Raji (cell line): ENCODE results near the gene LYPD4.

Experiments
- POLR2A ChIP-seq: IDR thresholded peaks from 2 replicates; pipeline ENCODE4 v1.6.1; 2011; ENCODE audit warnings: low read depth, low read length, control low read depth; ENCODE audit not compliant: insufficient read depth

The LYPD4 gene

DNA sequence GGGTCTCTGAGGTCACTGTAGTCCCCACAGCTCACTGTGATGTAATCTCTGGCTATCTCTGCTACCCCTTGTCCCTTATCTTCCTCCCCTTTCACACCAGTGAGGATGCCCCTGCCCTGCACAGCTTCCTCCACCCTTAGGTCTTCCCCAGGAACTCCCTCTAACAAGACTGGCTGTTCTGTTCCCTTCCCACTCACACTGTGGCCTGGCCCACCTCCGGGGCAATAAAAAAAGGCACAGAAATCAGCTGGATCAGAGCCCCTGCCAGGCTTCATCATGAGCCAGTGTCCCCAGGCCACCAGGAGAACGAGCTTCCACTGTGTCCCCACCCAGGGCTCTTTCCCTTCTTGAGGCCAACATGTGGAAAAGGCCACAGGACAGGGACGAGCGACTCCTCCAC, 43.5 kb downstream of the LYPD4 start:
- no peak for TF ChIP-seq POLR2A

DNA sequence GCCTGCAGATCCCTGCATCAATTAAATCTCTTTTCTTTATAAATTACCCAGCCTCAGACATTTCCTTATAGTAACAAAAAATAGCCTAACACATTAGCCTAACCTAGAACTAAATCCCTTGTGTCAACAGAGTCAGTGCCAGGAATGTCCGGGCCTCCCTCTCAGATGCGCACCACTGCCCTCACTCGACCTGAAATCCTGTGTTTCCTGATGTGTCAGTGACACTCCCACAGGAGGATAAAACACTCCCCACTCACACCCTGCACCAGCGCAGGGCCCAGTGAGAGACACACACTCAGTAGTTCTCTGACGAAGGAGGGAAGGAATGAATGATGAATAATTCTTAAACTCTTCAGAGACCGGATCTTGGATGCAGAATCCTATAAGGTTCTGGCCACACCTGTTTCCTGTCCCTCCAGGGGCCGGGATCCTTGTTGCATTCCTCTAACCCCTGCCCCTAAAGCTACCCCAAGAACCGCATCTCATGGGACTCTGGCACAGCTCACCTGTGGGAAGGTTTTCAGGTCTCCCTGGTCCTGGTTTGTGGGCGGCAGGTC, 45.0 kb downstream of the LYPD4 start:
- TF ChIP-seq POLR2A = no peak

DNA sequence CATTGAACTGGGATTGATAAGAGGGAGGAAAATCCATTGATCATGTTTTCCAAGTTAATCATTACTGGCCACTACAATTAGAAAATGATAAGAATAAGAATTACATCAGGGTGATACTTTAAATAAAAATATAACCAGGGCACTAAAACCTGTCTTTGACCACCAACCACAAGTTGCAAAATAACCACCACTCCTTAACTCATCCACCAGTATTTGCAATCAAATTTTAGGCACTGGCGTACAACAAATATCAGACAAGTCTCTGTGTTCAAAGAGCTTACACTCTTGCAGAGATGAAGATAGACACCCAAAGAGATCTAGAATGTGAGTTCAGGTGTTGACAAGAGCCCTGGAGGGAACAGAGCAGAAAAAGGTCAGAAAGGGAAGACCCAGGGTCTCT, 47.6 kb downstream of the LYPD4 start:
- TF ChIP-seq POLR2A = no peak

DNA sequence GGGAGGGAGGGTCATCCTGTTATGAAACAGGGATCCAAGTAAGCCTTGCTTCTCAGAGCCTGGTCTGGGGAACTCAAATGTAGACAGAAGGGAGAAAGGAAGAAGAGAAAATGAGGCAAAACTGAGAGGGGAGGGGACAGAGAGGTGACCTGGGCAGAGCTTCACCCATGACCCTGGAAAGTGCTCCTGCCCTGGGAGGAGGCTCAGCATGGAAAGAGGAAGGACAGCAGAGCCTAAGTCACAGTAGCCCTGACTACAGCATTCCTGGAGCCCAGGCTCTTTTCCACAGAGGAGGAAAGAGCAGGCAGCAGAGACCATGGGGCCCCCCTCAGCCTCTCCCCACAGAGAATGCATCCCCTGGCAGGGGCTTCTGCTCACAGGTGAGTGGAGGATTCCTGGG, 48.1 kb downstream of the LYPD4 start, which contains the start of gene CEACAM3:
CEACAM3 (plus strand) TSS at position 226 of the 400 bp plus-strand sequence; CDS start at position 317, 91 bp downstream.
- no peak for TF ChIP-seq POLR2A

DNA sequence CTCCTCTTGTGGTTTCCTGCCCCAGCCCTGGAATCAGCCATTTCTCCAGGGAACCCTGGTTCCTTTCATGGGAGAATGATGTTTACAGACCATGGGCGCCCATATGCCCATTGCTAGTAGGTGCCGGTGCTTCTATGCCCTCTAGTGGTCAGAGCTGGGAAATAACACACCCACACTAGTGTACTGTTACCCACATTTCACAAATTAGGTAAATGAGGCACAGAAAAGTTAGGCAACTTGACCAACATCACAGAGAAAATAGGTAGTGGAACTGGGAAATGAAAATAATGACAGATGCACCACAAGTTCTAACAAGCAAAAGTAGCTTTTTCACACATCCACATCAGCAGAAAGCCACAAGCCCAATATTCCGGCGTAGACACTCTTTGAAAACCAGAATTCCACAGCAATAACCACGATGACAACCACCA, 49.4 kb downstream of the LYPD4 start:
- TF ChIP-seq POLR2A = no peak

DNA sequence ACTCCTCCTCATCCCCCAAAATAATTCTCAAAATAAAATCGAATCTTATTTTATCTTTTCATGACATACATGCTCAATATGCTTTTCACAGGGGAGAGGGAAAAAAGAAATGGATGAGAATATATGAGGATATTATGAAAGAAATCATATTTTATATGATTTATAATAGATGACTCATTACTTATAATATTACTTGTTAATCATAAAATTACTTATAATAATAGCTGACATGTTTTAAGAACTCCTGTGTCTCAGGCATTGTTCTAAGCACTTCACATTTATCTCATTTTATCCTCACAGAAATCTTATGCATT, 51.1 kb downstream of the LYPD4 start:
- TF ChIP-seq POLR2A = no peak

DNA sequence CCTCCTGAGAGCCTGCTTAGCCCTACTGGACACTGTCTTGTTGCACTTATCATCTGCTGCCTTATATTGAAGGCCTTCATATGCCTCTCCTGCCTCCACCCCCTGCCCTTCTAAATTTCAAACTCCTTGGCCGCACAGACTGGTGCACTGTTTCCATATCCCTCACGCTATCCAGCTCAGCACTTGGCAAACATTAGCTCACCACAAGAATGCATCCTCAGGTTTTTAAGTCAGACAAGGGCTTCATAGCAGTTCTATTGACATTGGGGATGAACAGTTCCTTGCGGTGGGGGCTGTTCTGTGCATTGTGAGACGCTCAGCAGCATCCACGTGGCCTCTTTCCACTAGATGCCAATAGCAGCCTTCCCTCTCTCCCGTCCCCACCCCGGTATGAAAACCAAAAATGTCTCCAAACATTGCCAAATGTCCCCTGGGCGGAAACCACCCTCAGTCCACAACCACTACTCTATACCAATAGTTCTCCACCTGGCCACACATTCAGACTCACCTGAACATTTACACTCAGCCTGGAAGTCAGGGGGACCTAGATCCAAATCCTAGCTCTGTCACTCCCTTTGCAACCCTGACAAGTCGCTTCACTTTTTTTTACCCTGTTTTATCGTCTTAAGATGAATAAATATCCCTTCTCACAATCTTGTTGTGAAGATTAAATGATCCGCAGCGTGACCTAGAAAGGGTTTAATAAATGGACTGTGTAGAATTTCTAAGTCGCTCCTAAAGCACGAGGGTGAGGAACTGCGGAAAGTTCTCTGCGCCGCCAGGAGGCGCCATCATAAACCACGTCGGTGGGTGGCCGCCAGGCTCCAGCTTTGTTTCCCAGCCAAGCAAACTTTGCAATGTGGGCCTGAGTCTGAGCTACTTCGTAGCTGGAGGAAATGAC, 51.7 kb downstream of the LYPD4 start:
- TF ChIP-seq POLR2A = no peak
